Muscle of arm (tissue), 12 donors: ENCODE data around the gene KCNK5. TPM values are rescaled to one million over a fixed set of nuclear protein-coding genes. Genes with fewer than 3 reads are reported as not detected.

Source experiments
- DNase-seq: peaks from one replicate; pipeline ENCODE4 v3.0.0-alpha.2; 2013
- polyA plus RNA-seq, 12 donors: library from polyadenylated mRNA; unstranded; fragments of 120-200 nt; gene quantifications; one replicate each; pipeline ENCODE4 v1.2.1, GENCODE V29; 2013; ENCODE audit not compliant: insufficient read length in 12 of 12

Gene KCNK5
- polyA plus RNA-seq, 12 donors, result 0.75 to 7.3 (median 1.5) TPM; not detected in 1

DNA sequence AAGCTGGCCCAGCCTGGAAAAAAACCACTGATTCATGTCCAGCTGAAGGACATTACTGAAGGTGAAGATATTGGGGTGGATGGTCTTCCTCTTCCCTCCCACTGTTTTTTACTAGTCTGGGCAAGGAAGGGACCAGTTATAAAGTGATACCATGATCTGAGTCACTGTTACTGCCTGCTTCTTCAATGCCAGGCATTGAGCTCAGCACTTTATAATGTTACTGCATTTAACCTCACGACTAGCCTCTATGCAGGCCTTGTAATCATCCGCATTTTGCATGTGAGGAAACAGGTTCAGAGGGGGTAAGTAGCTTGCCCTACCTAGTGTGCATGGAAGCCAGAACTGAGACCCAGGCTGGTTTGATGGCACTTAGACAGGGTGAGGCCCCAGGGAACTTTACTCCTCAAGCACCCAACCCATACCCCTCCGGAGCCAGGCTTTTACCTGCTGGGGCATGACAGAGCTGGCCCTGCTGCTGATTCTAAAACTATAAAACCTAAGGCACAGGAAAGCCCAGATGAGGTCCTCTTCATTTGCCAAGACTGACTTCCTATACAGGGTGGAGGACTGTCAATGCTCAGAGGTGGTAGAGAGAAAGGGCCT, 11.0 kb upstream of the KCNK5 start:
- DNase-seq, result no peak

DNA sequence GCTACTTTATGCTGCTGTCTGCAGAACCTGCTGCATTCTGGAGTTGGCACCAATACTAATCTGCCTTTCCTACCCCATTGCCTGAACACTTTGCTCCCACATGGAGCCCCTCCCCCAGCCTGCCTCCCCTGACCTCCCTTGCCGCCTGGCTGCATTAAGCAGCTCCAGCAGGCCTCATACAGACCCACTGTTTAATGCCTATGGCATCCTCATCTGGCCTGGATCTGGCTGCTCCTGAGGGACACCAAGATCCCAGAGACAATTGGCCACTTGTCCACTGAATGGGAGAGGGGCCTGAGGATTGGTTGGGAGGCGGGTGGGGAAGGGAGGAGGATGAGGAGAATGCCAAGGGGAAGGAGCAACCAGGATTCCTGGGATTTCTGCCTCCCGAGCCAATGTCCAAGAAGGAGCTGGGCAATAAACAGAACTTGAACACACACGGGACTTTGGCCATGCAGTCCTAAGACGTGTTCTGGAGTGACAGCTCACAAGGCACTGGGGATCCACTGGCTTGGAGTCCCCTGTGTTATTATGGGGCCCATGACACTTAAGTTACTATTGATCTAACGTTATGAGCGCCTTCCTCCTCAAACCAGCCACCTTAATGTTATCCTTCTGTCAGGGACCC, 10.4 kb upstream of the KCNK5 start:
- DNase-seq, result no peak

DNA sequence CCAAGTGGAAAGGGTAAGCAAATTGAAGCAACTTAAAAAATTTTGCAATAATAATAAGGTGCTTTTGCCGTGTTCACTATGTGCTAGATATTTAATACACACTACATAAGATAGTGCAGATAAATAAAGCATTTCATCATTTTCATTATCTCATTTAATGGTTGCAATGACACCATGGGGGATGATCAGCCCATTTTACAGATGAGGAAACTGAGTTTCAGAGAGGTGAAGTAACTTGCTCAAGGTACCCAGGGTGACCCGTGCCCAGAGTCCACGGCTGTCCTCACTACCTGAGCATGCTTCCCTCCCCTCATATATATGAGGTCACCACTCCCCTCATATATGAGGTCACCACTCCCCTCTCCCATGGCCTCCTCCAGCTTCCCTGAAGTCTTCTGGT, 7.5 kb upstream of the KCNK5 start:
- DNase-seq, result no peak

DNA sequence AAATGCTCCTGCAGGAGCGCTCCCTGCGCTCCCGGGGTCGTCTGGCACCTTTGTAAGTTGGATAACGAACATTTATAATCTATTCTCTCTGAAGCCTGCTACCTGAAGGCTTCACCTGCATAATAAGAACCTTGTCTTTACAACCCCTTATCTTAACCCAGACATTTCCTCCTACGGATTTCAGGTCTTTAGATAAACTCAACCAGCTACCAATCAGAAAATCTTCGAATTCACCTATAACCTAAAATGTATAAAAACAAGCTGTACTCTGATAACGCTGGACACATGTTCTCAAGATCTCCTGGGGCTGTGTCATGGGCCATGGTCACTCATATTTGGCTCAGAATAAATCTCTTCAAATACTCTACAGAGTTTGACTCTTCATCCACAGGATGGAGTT, 4.1 kb upstream of the KCNK5 start:
- DNase-seq, result no peak

DNA sequence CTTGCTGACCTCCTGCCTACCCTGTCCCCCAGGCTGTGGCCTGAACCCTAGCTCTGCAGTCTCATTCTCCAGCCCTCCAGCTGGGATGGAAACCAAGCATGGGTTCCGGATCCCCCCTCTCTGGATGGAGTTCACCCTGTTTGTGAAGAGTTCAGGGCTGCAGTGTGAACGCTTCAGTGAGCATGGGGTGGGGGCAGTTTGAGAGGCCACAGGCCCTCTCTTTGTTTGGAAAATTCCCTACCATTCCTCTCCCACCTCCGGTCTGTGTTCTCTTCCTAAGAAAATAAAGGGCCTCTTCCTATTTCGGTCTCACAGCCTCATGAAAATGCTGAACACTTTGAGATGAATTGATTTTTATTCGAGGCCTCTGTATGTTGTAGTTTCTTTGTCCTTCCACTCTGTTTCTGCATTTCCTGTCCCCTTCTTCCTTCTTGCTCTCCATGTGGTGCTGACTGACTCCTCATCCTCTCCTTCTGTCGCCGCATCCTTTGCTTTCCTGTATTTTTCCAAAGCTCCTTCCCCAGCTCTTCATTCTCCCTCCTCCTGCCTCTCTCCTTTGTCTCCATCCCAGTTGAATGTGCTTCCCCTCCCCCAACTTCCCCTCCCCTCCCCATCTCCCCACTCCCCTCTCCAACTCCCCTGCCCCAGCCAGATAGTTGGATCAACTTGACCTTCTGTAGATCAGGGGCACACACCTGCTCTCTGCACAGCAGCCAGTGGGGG, 2.4 kb upstream of the KCNK5 start:
- no peak for DNase-seq

DNA sequence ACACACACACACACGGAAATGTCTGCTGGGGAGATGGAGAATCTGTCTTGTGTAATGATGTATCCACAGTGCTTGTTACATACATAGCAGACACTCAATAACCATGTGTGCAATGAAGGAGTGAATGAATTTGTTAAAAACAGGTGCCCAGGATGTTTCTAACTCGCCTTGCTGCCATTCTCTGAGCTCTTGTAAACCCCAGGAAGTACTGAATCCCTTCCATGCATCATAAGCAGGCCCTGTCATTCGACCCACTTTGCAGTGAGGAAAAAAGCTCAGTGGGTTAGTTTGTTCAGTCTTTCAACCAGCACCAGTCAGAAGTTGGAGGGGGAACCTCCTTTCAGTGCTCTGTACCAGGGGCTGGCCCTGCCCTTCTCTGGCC, 1.4 kb upstream of the KCNK5 start:
- no peak for DNase-seq

DNA sequence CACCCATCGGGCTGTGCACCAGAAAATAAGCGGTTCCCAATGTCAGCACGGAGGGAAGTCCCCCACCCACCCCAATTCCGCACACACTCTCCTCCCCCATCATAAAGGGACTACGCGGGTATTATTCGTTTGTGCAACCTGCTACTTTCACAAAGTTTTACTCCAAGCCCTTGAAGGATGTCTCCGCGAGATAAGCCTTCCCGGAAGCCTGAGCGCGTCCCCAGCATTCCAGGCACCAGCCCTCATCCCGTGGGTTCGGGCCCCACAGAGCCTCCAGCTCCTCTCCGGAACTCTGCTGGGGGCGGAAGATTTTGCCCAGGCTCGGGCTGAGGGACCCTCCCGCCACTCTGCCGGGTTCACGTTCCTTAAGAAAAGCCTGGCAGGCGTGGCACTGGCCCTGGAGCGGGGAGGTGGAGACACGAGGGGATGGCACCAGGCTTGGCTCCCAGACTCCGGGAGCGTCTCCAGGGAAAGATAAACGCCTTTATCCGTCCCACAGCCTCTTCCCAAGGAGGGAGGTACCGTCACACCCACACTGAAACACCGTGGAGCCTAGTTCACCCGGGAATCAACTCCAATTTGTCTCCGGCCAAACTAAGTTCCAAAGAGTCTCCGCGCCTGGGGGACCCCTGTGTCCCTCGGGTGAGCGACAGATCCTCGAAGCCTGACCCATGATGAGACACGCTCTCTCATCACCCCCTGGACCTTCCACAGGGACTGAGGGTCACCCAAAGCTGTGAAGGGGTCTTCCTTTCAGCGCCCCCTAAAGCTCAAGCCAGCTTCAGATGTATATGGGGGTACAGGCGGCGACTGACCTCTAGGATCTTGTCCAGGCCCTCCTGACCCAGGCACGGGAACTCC, 934 bp downstream of the KCNK5 start:
- DNase-seq, result no peak

DNA sequence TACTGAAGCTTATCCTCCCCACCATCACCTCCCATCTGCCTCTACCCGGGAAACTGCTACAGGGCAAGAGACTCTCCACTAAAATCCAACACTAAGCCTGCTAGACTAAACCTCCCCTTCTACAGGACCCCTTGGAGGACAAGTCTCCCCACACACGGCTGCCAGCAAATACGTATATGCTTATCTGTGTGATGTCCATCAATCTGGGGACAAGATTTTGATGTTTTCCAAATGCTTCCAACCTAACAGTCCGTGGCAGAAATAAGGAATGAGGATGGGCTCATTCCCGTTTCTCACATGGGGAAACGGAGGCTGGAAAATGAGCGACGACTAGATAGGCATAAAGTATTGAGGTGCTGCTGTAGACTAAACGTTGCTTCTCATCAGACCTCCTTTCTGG, 1.8 kb downstream of the KCNK5 start:
- no peak for DNase-seq

DNA sequence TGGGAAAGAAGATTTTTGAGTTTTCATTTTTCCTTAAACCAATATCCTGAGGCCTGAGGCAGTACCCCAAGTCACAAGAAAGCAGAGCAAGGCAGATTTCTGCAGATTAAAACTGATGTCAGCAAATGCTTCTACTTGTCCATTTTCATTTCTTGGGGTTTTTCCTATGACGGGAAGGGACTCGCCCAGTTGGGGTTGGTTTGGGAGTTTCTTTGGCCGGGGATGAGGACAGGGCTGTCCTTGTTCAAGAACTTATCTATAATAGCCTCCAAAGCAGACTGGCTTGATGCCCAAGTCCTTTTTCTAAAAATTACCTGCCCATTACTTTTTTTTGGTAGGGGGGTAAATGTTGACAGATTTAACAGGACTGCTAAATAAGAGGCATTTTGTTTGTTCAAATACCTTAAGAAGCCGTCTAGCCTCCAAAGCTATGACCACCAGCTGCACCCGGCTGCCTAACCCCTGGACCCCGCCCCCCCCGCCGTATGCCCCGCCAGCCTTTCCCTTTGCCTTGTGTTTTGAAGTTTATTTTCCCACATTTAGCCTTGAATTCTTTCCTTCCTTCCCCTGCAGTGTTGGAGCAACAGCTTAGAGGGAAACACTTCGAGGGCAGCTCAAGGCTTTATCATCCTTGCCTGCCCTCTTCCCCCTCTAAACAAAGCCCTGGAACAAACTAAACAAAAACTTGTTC, 2.5 kb downstream of the KCNK5 start:
- no peak for DNase-seq

DNA sequence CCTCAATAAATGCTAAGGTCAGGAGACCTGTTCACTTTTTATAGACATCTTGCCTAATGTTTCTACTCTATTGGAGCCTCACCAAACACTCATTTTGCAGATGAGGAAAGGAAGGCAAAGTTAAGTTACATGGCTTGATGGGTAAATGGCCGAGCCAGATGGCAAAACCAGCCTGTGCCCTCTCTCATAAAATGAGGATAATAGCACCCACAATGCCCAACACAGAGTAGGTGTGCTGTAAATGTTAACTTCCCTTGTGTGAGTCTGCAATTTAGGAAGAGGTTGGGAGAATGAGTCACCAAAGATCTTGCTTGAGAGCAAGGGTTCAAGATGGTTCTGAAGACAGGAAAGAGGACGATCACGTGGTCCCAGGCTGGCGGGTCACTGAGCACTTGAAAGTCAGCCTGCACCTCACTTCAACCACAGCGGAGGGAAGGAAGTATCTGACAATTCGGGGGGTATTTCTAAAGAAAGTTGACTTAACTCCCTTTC, 3.3 kb downstream of the KCNK5 start:
- DNase-seq, result no peak

DNA sequence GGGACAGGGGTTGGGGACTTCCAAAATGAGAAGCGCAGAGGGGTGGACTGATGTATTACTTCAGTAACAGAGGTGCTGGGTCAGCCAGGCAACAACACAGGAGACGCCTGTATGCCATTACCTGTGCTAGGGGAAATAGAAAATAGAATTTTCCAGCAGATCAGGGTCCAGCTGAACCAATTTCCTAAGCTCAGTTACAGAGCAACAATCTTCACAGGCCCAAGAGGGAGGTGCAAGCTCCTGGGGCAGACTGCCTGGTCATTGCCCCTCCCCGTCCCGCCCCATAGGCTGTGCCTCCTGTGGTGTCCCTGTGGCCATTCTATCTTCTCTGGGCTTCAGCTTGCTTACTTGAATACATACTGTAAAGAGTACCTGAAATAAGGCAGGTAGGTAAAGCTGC, 3.7 kb downstream of the KCNK5 start:
- DNase-seq, result no peak

DNA sequence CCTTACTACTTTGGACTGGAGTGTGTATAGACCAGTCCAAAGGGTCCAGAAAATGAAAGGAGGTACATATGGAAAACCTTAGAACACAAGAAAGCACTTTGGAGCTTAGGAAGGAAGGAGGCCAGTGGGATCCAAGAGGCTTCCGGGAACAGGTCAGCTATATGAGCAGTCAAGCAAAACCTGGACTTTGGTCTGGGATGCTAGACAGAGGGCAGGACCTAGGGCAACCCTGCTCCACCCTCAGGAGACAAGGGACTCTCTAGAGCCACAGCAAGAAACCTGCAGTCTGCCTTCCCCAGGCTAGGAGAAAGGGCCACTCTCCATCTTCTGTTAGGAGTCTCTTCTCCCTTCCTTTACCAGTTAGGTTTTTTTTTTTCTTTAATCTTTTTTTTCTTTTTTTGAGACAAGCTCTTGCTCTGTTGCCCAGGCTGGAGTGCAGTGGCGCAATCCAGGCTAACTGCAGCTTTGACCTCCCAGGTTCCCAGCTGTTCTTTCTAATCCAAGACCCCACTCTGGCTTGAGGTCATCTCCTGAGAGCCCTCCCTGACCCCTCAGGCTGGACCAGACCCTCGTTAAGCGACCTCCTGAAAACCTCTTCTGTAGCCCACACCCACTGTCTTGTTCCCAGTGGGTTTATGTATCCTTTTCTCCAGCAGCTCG, 4.6 kb downstream of the KCNK5 start:
- no peak for DNase-seq

DNA sequence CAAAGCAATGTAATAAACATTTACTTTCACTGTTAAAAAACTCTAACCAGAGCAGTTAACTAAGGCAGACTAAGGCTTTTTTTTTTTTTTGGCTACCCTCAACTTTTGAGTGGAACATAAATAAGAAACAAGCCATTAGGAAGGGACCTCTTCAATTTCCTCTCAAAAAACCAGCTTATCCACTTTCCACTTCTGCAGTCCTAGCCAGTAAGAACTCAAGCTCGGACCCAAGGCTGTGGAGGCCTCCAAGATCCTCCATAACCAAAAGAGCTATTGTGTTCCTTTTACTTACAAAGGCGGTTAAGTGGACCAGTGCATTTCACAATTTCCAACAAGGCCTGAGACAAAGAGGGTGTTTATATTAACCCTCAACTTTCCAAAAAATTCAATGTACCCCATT, 5.3 kb downstream of the KCNK5 start:
- no peak for DNase-seq

DNA sequence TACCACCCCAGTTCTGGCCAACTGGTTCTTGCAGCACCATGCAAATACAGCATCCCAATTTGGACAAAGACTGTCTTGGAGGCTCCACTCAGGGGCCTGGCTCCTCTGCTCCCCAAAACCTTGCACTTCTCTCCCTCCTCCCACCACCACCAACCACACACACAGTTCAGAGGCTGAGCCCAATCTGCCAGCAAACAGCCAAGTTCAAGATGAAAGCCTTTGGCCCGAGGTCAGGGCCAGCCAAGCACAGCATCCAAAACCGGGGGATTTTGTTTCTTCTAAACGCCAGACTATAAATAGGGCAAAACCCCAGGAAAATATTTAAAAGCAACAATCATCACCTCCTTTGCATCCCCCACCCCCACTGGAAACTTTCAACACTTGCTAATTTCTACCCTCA, 5.7 kb downstream of the KCNK5 start:
- DNase-seq, result no peak

DNA sequence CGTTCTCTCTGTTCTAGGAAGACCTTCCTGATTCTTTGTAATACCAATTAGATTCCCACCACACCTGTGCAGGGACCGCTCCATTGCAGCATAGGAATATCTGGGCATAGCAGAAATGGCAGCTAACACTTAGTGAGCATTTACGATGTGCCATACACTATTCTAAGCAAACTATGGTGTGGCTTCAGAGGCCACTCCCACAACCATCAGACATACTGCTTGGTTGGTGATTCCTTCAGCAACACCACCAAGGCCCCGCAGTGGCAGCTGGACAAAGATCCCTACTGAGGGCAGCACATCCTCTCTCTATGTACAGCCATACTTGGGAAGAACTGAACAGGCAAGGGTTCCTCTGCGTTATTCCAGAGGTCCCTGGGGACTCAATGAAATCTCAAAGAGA, 6.2 kb downstream of the KCNK5 start:
- DNase-seq, result no peak

DNA sequence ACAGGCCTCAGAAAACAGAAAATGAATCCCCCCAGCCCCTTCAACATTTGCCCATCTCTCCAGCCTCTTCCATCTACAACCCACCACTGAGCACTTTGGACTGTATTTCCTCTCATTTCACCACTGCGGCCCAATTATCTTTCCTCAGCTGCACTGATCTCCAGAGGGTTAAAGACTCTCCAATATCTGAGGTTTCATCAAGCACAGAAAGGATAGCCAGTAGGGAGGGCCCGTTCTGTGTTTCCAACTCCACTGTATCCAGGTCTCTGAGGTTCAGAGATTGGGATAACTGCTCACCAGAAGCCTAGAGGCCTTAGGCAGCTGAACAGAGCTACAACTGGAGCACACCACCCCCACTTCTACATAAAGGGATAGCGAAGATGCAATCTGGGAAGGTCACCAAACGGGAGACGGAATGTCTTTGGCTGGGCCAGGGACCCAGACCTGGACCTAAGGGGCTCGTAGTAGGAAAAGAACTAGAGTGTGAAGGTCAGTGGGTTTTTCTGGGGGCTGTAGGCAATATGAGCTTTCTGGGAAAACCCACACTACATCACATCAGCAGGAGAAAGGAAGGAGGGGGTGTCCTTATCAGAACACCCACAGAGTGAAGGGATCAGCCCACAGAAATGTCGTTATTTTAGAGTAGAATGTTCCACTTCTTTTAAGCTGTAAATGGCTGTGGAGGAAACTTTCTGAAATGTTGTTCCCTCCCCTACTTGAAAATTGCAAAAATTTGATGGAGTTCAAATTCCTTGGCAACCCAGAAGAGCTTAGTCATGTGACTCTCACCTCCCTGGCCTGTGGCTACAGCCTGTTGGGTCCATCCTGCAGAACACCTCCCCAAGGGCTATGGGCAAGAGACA, 7.3 kb downstream of the KCNK5 start:
- DNase-seq, result no peak

DNA sequence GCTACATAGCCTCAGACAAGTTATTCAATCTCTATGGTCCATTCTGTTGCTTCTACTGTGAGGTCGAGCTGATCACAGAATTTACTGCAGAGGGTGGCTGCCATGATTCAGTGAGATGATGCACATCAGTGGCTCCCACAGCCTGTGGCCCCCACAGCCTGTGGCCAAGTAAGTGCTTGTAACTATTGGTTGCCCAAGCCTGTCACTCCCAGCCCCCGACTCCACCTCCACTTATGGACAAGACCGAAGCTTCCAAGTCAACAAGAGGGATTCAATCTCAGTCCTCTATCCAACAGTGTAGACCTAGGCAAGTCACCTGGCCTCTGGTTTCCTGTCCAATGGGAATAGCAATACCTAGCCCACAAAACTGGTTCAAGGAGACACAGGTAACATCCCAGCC, 8.2 kb downstream of the KCNK5 start:
- no peak for DNase-seq

DNA sequence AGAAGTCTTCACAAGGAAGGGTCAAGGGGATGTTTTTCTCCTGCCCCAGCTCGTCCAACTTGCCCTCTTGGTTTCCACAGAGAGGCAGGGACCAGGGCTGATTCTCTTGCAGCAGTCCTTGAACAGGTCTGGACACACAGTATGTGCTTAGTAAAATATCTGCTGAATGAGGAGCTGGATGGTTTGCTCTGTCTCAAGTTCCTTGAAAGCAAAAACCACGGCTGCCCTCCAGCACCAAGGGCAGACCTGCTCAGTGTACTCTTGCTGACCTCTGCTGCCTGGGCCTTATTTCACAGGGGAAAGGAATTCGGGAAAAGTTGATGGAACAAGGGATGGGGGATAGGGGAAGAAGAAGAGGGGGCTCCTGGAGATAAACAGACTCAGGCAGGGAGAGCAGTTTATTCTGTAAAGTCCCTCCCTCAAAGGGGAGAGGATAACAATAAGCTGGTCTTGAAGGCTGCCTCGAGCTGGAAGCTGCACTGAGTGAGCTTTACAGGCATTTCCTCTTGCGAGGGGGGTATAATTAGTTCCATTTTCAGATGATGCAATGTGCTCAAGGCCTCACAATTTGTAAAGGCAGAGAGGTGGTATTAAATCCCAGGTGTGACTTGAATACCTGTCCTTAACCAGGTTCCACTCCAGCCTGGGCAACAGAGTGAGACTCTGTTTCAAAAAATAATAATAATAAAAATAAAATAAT, 10.3 kb downstream of the KCNK5 start:
- no peak for DNase-seq

DNA sequence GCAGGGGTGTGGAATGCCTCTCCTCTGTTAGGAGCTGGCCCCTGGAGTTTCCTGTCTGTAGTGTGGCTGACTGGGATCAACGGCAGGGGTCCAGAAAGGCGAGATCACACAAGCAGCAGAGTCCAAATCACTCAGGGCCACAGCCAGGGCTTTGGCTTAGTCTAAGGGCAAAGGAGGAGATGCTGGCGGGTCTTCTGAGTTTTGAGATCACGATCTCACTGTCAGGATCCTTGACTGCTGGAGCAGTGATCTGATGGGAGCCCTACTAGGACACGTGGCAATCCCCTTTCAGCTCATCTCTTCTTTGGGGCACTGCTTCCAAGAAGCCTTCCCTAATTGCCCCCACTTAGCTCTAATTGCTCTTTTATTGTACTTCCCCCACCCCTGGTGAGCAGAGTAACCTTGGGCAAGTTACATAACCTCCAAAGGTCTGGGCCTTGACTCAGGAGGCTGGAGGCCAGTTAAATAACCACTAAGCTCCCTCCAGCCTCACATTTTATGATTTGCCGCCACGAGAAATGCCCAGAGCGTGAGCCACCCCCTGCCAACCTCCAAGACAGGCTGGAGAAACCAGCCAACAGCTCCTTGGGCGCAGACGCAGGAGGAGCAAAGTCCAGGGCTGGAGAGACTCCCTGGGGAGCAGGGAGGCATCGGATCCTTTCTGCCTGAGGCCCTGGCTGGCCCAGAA, 12.0 kb downstream of the KCNK5 start:
- no peak for DNase-seq
